ENCODE data around the gene ST6GAL1. TPM values are rescaled to one million over a fixed set of nuclear protein-coding genes. Genes with fewer than 3 reads are reported as not detected.
"Not testable (repeated sequence)": the region's sequence is repeated elsewhere in the genome, so short reads cannot be mapped to it uniquely, and the experiment has no call there.

ST6GAL1 gene
- total and polyA plus RNA-seq, 12 donors, result 7.2 to 95.0 (median 55.4) TPM

- H3K4me3 ChIP-seq, result no peak overlapping the region
- no peak overlapping the region for H3K27ac ChIP-seq
- H3K4me1 ChIP-seq (replicated peaks in 1 of 2), result peaks cover 0 to 5% of the 10 kb centered on the region in 2 donors
- H3K27me3 ChIP-seq, result no peaks in the 10 kb centered on the region
- TF ChIP-seq CTCF (IDR thresholded peaks at IDR 0.05) (no peak), POLR2A (IDR thresholded peaks at IDR 0.05) (no peak)
- intact Hi-C loops (cut with DNase I), result no loop called here
- DNase-seq, result no peak
- H3K9me3 ChIP-seq (replicated peaks in 1 of 3), result no peaks in the 10 kb centered on the region
- 63 to 91% (median 84%) methylated on average over 3 of the region's 3 CpGs for WGBS, 4 donors
- no peaks in the 10 kb centered on the region for H3K36me3 ChIP-seq (replicated peaks in 1 of 2)
Observed at GRCh38 chr3:187005827-187006481, 75.6 kb downstream of the ST6GAL1 start.

GRCh38 chr3:187006864-187007630 lies 76.7 kb downstream of the ST6GAL1 start:
- DNase-seq, result no peak
- Histone ChIP-seq H3K27me3 (no peaks in the 10 kb centered on the region), H3K27ac (no peak overlapping the region), H3K36me3 (replicated peaks in 1 of 2) (no peaks in the 10 kb centered on the region), H3K4me1 (replicated peaks in 1 of 2) (peaks cover 0 to 5% of the 10 kb centered on the region in 2 donors), H3K9me3 (replicated peaks in 1 of 3) (no peaks in the 10 kb centered on the region), H3K4me3 (no peak overlapping the region)
- TF ChIP-seq POLR2A (IDR thresholded peaks at IDR 0.05), result no peak
- no peak for TF ChIP-seq CTCF (IDR thresholded peaks at IDR 0.05)
- intact Hi-C loops (cut with DNase I), result no loop called here
- 65 to 71% (median 69%) methylated on average over 2 of the region's 2 CpGs for WGBS, 4 donors

- peaks cover 0 to 10% of the 10 kb centered on the region in 2 donors for H3K4me1 ChIP-seq (replicated peaks in 1 of 2)
- intact Hi-C loops (cut with DNase I); DNase-seq; H3K27ac ChIP-seq; H3K4me3 ChIP-seq; H3K27me3 ChIP-seq; H3K9me3 ChIP-seq (replicated peaks in 1 of 3); H3K36me3 ChIP-seq (replicated peaks in 1 of 2): not testable (repeated sequence)
- WGBS, 4 donors, result 39 to 55% (median 49%) methylated on average over 3 of the region's 3 CpGs
Observed at GRCh38 chr3:187010382-187010781, 80.1 kb downstream of the ST6GAL1 start.

GRCh38 chr3:187011915-187012314 lies 81.6 kb downstream of the ST6GAL1 start:
- 75 to 87% (median 80%) methylated on average over 7 of the region's 7 CpGs for WGBS, 4 donors
- peaks cover 0 to 10% of the 10 kb centered on the region in 2 donors for H3K4me1 ChIP-seq (replicated peaks in 1 of 2)
- TF ChIP-seq POLR2A (IDR thresholded peaks at IDR 0.05) (no peak), CTCF (IDR thresholded peaks at IDR 0.05) (no peak)
- H3K27ac ChIP-seq, result peak overlapping the region in 1 of 5 donors; percentile 52
- no peaks in the 10 kb centered on the region for H3K9me3 ChIP-seq (replicated peaks in 1 of 3)
- intact Hi-C loops (cut with DNase I), result no loop called here
- no peak overlapping the region for H3K4me3 ChIP-seq
- no peaks in the 10 kb centered on the region for H3K27me3 ChIP-seq
- peak in 1 of 7 donors; percentile 34 for DNase-seq
- no peaks in the 10 kb centered on the region for H3K36me3 ChIP-seq (replicated peaks in 1 of 2)
